GM19438 (cell line): ENCODE results near the gene ALOX5AP.
"Not testable (repeated sequence)": the region's sequence is repeated elsewhere in the genome, so short reads cannot be mapped to it uniquely, and the experiment has no call there.

Experiments used
- ATAC-seq: cut with Tn5 transposase; IDR thresholded peaks from one replicate; pipeline ENCODE4 v1.9.1; 2021; ENCODE audit warnings: low read depth; ENCODE audit not compliant: unreplicated experiment

ALOX5AP gene

GRCh38 chr13:30735872-30736175, 481 bp downstream of the ALOX5AP start:
- no peak for ATAC-seq

- ATAC-seq, result no peak
Observed at GRCh38 chr13:30736461-30737320, 1.3 kb downstream of the ALOX5AP start.

GRCh38 chr13:30737511-30738337, 2.4 kb downstream of the ALOX5AP start:
- no peak for ATAC-seq

- no peak for ATAC-seq
Observed at GRCh38 chr13:30738526-30739236, 3.3 kb downstream of the ALOX5AP start.

- no peak for ATAC-seq
Observed at GRCh38 chr13:30739237-30739528, 3.8 kb downstream of the ALOX5AP start.

GRCh38 chr13:30739761-30740642, 4.7 kb downstream of the ALOX5AP start:
- ATAC-seq, result no peak

- ATAC-seq, result no peak
Observed at GRCh38 chr13:30742901-30743300, 7.6 kb downstream of the ALOX5AP start.

GRCh38 chr13:30743319-30744055, 8.1 kb downstream of the ALOX5AP start:
- ATAC-seq, result no peak

- peak; percentile 94 for ATAC-seq
Observed at GRCh38 chr13:30744056-30744680, 8.8 kb downstream of the ALOX5AP start.

GRCh38 chr13:30744681-30745077, 9.3 kb downstream of the ALOX5AP start:
- no peak for ATAC-seq

- no peak for ATAC-seq
Observed at GRCh38 chr13:30745906-30746686, 10.8 kb downstream of the ALOX5AP start.

GRCh38 chr13:30746791-30747190, 11.4 kb downstream of the ALOX5AP start:
- ATAC-seq, result no peak

GRCh38 chr13:30747845-30748244, 12.5 kb downstream of the ALOX5AP start:
- not testable (repeated sequence) for ATAC-seq

GRCh38 chr13:30748717-30749116, 13.4 kb downstream of the ALOX5AP start:
- ATAC-seq, result no peak

GRCh38 chr13:30750036-30750435, 14.7 kb downstream of the ALOX5AP start:
- ATAC-seq, result no peak

- no peak for ATAC-seq
Observed at GRCh38 chr13:30751183-30751933, 16.0 kb downstream of the ALOX5AP start.

- no peak for ATAC-seq
Observed at GRCh38 chr13:30752201-30752797, 17.0 kb downstream of the ALOX5AP start.
